T-helper 17 cell (primary cell): ENCODE measurements around the gene APOBEC3A. TPM values are rescaled to one million over a fixed set of nuclear protein-coding genes. Genes with fewer than 3 reads are reported as not detected.
"Not testable (repeated sequence)": the region's sequence is repeated elsewhere in the genome, so short reads cannot be mapped to it uniquely, and the experiment has no call there.

Experiments
- ATAC-seq: fragments of 150-1000 bp; cut with Tn5 transposase; 2 replicates; pipeline ENCODE4 v1.10.0; 2021; ENCODE audit warnings: mild to moderate bottlenecking, moderate library complexity
- DNase-seq, 3 donors: peaks; one replicate each; pipeline versions ENCODE4 v3.0.0 to v3.0.0-alpha.2; 2020 to 2021
- H3K9me3 ChIP-seq: one replicate; pipeline ENCODE4 v1.7.0; 2013; ENCODE audit warnings: low read length, mild to moderate bottlenecking; ENCODE audit not compliant: control insufficient read depth, poor library complexity, severe bottlenecking
- H3K27ac Mint-ChIP-seq: one replicate; pipeline ENCODE4 v1.8.0; 2022; ENCODE audit warnings: mild to moderate bottlenecking, moderate library complexity, mixed read lengths
- H3K27me3 Mint-ChIP-seq: one replicate; pipeline ENCODE4 v1.8.0; 2022; ENCODE audit warnings: mixed read lengths
- H3K36me3 Mint-ChIP-seq: one replicate; pipeline ENCODE4 v1.8.0; 2022; ENCODE audit warnings: low read depth, mixed read lengths
- H3K4me1 Mint-ChIP-seq: one replicate; pipeline ENCODE4 v1.8.0; 2022; ENCODE audit warnings: mild to moderate bottlenecking, mixed read lengths
- H3K4me3 Mint-ChIP-seq: one replicate; pipeline ENCODE4 v1.8.0; 2022; ENCODE audit warnings: mild to moderate bottlenecking, moderate library complexity, mixed read lengths
- total RNA-seq, 4 donors: library from RNA in 2 of 4; stranded (reverse) in 2 of 4; gene quantifications; one replicate each; pipeline ENCODE4 v1.2.3 and lab custom pipeline; 2022 to 2026

Gene APOBEC3A
- total RNA-seq, 2 donors from 2014 or later, result 0.70 to 4.1 TPM

GRCh38 chr22:38984224-38984623 lies 26.8 kb downstream of the APOBEC3A start:
- no peak overlapping the region for H3K4me3 Mint-ChIP-seq
- no peak for ATAC-seq
- no peak for DNase-seq
- H3K36me3 Mint-ChIP-seq, result no peaks in the 10 kb centered on the region
- H3K4me1 Mint-ChIP-seq, result peaks cover 36% of the 10 kb centered on the region
- peak overlapping the region; percentile 97 for H3K27ac Mint-ChIP-seq
- no peaks in the 10 kb centered on the region for H3K9me3 ChIP-seq
- no peaks in the 10 kb centered on the region for H3K27me3 Mint-ChIP-seq

GRCh38 chr22:38984784-38985757 lies 27.7 kb downstream of the APOBEC3A start:
- H3K9me3 ChIP-seq, H3K27me3 Mint-ChIP-seq, H3K36me3 Mint-ChIP-seq: not testable (repeated sequence)
- Mint-ChIP-seq H3K4me3 (peak overlapping the region; percentile 82), H3K4me1 (peaks cover 42% of the 10 kb centered on the region), H3K27ac (peak overlapping the region; percentile 97)
- ATAC-seq (peak; percentile 86), DNase-seq (peak; percentile 36 to 79 (median 63))

GRCh38 chr22:38986629-38987028 lies 29.2 kb downstream of the APOBEC3A start:
- H3K9me3 ChIP-seq, result no peaks in the 10 kb centered on the region
- Mint-ChIP-seq H3K27me3 (no peaks in the 10 kb centered on the region), H3K27ac (peak overlapping the region; percentile 97), H3K4me3 (no peak overlapping the region), H3K4me1 (peaks cover 42% of the 10 kb centered on the region), H3K36me3 (no peaks in the 10 kb centered on the region)
- no peak for DNase-seq
- ATAC-seq, result no peak

- no peaks in the 10 kb centered on the region for H3K9me3 ChIP-seq
- Mint-ChIP-seq H3K27me3 (no peaks in the 10 kb centered on the region), H3K27ac (peak overlapping the region; percentile 97), H3K4me1 (peaks cover 37% of the 10 kb centered on the region), H3K4me3 (no peak overlapping the region), H3K36me3 (no peaks in the 10 kb centered on the region)
- ATAC-seq, result no peak
- no peak for DNase-seq
Measured at GRCh38 chr22:38987171-38987895, 29.9 kb downstream of the APOBEC3A start.

- H3K27ac Mint-ChIP-seq, result peak overlapping the region; percentile 97
- no peaks in the 10 kb centered on the region for H3K9me3 ChIP-seq
Measured at GRCh38 chr22:38989466-38989865, 32.1 kb downstream of the APOBEC3A start.

GRCh38 chr22:38992871-38993371 lies 35.5 kb downstream of the APOBEC3A start:
- Mint-ChIP-seq H3K27ac (peak overlapping the region; percentile 32), H3K4me1 (peaks cover 34% of the 10 kb centered on the region)
- DNase-seq, H3K27me3 Mint-ChIP-seq, H3K36me3 Mint-ChIP-seq, H3K9me3 ChIP-seq, H3K4me3 Mint-ChIP-seq: not testable (repeated sequence)
- peak; percentile 37 for ATAC-seq

More at GRCh38 chr22:38989466-38989865, 32.1 kb downstream of the APOBEC3A start:
- ATAC-seq (no peak), DNase-seq (no peak)
- Mint-ChIP-seq H3K4me3 (peak overlapping the region; percentile 64), H3K4me1 (peaks cover 42% of the 10 kb centered on the region), H3K36me3 (peaks cover 6% of the 10 kb centered on the region), H3K27me3 (peaks cover 7% of the 10 kb centered on the region)

GRCh38 chr22:38996105-38996504 lies 38.7 kb downstream of the APOBEC3A start:
- H3K4me3 Mint-ChIP-seq, result no peak overlapping the region

GRCh38 chr22:38997518-38997917 lies 40.1 kb downstream of the APOBEC3A start:
- H3K27me3 Mint-ChIP-seq, result peaks cover 7% of the 10 kb centered on the region
- no peak for DNase-seq
- ATAC-seq, result no peak
- H3K36me3 Mint-ChIP-seq, result peaks cover 8% of the 10 kb centered on the region
- H3K27ac Mint-ChIP-seq, result no peak overlapping the region
- H3K9me3 ChIP-seq, result no peaks in the 10 kb centered on the region
- no peak overlapping the region for H3K4me3 Mint-ChIP-seq
- H3K4me1 Mint-ChIP-seq, result peaks cover 18% of the 10 kb centered on the region

More at GRCh38 chr22:38996105-38996504, 38.7 kb downstream of the APOBEC3A start:
- no peaks in the 10 kb centered on the region for H3K9me3 ChIP-seq
- Mint-ChIP-seq H3K27me3 (peaks cover 7% of the 10 kb centered on the region), H3K36me3 (peaks cover 8% of the 10 kb centered on the region), H3K4me1 (peaks cover 18% of the 10 kb centered on the region), H3K27ac (no peak overlapping the region)
- ATAC-seq, result no peak
- no peak for DNase-seq

GRCh38 chr22:39003165-39003638 lies 45.8 kb downstream of the APOBEC3A start:
- Mint-ChIP-seq H3K27me3 (no peaks in the 10 kb centered on the region), H3K4me3 (no peak overlapping the region), H3K27ac (no peak overlapping the region), H3K36me3 (peaks cover 2% of the 10 kb centered on the region), H3K4me1 (peaks cover 14% of the 10 kb centered on the region)
- H3K9me3 ChIP-seq, result no peaks in the 10 kb centered on the region
- DNase-seq, result peak; percentile 30 to 55 (median 52)
- peak; percentile 92 for ATAC-seq

- peaks cover 12% of the 10 kb centered on the region for H3K4me1 Mint-ChIP-seq
- H3K36me3 Mint-ChIP-seq, result no peaks in the 10 kb centered on the region
- no peak overlapping the region for H3K4me3 Mint-ChIP-seq
- no peaks in the 10 kb centered on the region for H3K27me3 Mint-ChIP-seq
- no peak for ATAC-seq
- H3K27ac Mint-ChIP-seq, result no peak overlapping the region
- H3K9me3 ChIP-seq, result no peaks in the 10 kb centered on the region
- DNase-seq, result no peak
Measured at GRCh38 chr22:39007177-39007576, 49.8 kb downstream of the APOBEC3A start.

GRCh38 chr22:39008271-39008850 lies 51.0 kb downstream of the APOBEC3A start:
- peaks cover 19% of the 10 kb centered on the region for H3K4me1 Mint-ChIP-seq
- H3K27ac Mint-ChIP-seq, result not testable (repeated sequence)

GRCh38 chr22:39010946-39011345 lies 53.5 kb downstream of the APOBEC3A start:
- DNase-seq (no peak), ATAC-seq (no peak)
- Mint-ChIP-seq H3K27me3 (no peaks in the 10 kb centered on the region), H3K36me3 (no peaks in the 10 kb centered on the region), H3K4me3 (no peak overlapping the region), H3K27ac (peak overlapping the region; percentile 11), H3K4me1 (peaks cover 31% of the 10 kb centered on the region)
- H3K9me3 ChIP-seq, result no peaks in the 10 kb centered on the region

More at GRCh38 chr22:39008271-39008850, 51.0 kb downstream of the APOBEC3A start:
- not testable (repeated sequence) for H3K36me3 Mint-ChIP-seq, ATAC-seq, H3K27me3 Mint-ChIP-seq, H3K4me3 Mint-ChIP-seq, DNase-seq, H3K9me3 ChIP-seq
